Ovary (tissue), 9 donors: ENCODE data around the gene PERCC1. TPM values are rescaled to one million over a fixed set of nuclear protein-coding genes. Genes with fewer than 3 reads are reported as not detected.

Source experiments
- DNase-seq, 5 donors: peaks; one replicate each; pipeline ENCODE4 v3.0.0-alpha.2; 2019 to 2020
- H3K27ac ChIP-seq, 2 donors: fragments of 200-600 bp; one replicate each; pipeline versions ENCODE4 v1.5.1 to v1.8.0; 2019 to 2022
- H3K27me3 ChIP-seq: fragments of 200-600 bp; one replicate; pipeline ENCODE4 v1.8.0; 2022
- H3K36me3 ChIP-seq: fragments of 200-600 bp; sonication (generic); one replicate; pipeline ENCODE4 v1.5.1; 2019
- H3K4me1 ChIP-seq: one replicate; pipeline ENCODE4 v1.8.1; 2013; ENCODE audit warnings: mild to moderate bottlenecking, moderate library complexity; ENCODE audit not compliant: insufficient read depth
- H3K4me3 ChIP-seq: fragments of 200-600 bp; sonication (generic); one replicate; pipeline ENCODE4 v1.5.1; 2017
- H3K9me3 ChIP-seq, 2 donors: fragments of 200-600 bp in 1 of 2; sonication (generic) in 1 of 2; one replicate each; pipeline versions ENCODE4 v1.5.1 to v1.8.1; 2013 to 2019; ENCODE audit warnings: mild to moderate bottlenecking in 1 of 2, moderate library complexity in 1 of 2
- CTCF ChIP-seq, 3 donors: fragments of 450-650 bp in 2 of 3; fragments of 200-600 bp in 1 of 3; IDR thresholded peaks; one replicate each; pipeline versions ENCODE4 v1.5.1 to v1.8.0; 2016 to 2022; ENCODE audit warnings: antibody characterized with exemption in 3 of 3, mild to moderate bottlenecking in 1 of 3
- EP300 ChIP-seq: sonication (generic); formaldehyde crosslinking; IDR thresholded peaks from one replicate; pipeline ENCODE4 v1.6.1; 2017; ENCODE audit warnings: antibody characterized with exemption
- POLR2A ChIP-seq: fragments of 450-650 bp; IDR thresholded peaks from one replicate; pipeline ENCODE4 v1.6.1; 2017; ENCODE audit warnings: antibody characterized with exemption, mild to moderate bottlenecking, moderate library complexity
- WGBS, 3 donors: extraction: QIAGEN DNeasy Blood & Tissue Kit in 1 of 3; methylation state at CpG; one replicate each; pipeline versions ENCODE4 v1.1.5 to v1.1.7; 2013 to 2017; 5-methylcytosine and 5-hydroxymethylcytosine counted together
- intact Hi-C, 4 donors: fragments of 100-400 bp; cut with DNase I; formaldehyde crosslinking; loops; one replicate each; pipeline versions ENCODE4 v1.11.0 to v1.15.1; 2022 to 2023
- polyA plus RNA-seq, 2 donors: library from polyadenylated mRNA; stranded (reverse); fragments of 200-250 nt in 1 of 2; fragments of 350-450 nt in 1 of 2; fragmentation: Illumina TruSeq in 1 of 2; extraction: RNeasy Lipid Tissue Mini Kit (QIAGEN cat#74804) in 1 of 2; gene quantifications; one replicate each; pipeline ENCODE4 v1.2.3, GENCODE V29; 2013 to 2014
- total RNA-seq, 7 donors: library from RNA; depleted of rRNA in 2 of 7; stranded (reverse); fragments of >200 nt in 2 of 7; fragmentation: NEBNext Ultra II Directional in 3 of 7; extraction: Animal tissue kit (Norgen Biotek cat#: 25700) in 3 of 7; gene quantifications; one replicate each; pipeline versions ENCODE4 v1.1.0 to v1.2.4, GENCODE V29; 2016 to 2023
- donor health status: DM: no; HTN: no; CAD: no; lungs with moderate emphysema.
- donor health status: DM: no; HTN: no; CAD: no.
- donor health status: Bipolar disorder and iron deficiency.
- donor health status: DM: yes; HTN: yes; CAD: no.
- donor health status: DM: no; HTN: no; CAD: no.
- donor health status: DM: yes; HTN: yes; CAD: no.

PERCC1 gene
- total and polyA plus RNA-seq, 9 donors, result 0.08 to 0.62 TPM; not detected in 7

- no peak overlapping the region for H3K27ac ChIP-seq
- TF ChIP-seq EP300, result no peak
- TF ChIP-seq CTCF (IDR thresholded peaks at IDR 0.05), result no peak
- no peak for TF ChIP-seq POLR2A
- no peaks in the 10 kb centered on the region for H3K4me1 ChIP-seq
- no peaks in the 10 kb centered on the region for H3K36me3 ChIP-seq
- no peak overlapping the region for H3K4me3 ChIP-seq
- no peaks in the 10 kb centered on the region for H3K27me3 ChIP-seq
- 91 to 93% (median 93%) methylated on average over 25 of the region's 25 CpGs for WGBS, 3 donors
- intact Hi-C loops, result no loop called here
- DNase-seq, result no peak
- H3K9me3 ChIP-seq, result no peaks in the 10 kb centered on the region
These were observed 18.4 kb downstream of the PERCC1 start for GRCh38 chr16:1449201-1449788.

- Histone ChIP-seq H3K4me1 (no peaks in the 10 kb centered on the region), H3K27ac (no peak overlapping the region), H3K36me3 (no peaks in the 10 kb centered on the region), H3K27me3 (no peaks in the 10 kb centered on the region), H3K4me3 (no peak overlapping the region), H3K9me3 (no peaks in the 10 kb centered on the region)
- intact Hi-C loops, result no loop called here
- WGBS, 3 donors, result 85 to 86% (median 86%) methylated on average over 27 to 29 of the region's 29 CpGs
- TF ChIP-seq POLR2A (no peak), CTCF (IDR thresholded peaks at IDR 0.05) (no peak), EP300 (no peak)
- no peak for DNase-seq
These were observed 19.3 kb downstream of the PERCC1 start for GRCh38 chr16:1450218-1450617.

- no peaks in the 10 kb centered on the region for H3K36me3 ChIP-seq
- no peak for DNase-seq
- intact Hi-C loops, result no loop called here
- no peak overlapping the region for H3K27ac ChIP-seq
- no peaks in the 10 kb centered on the region for H3K27me3 ChIP-seq
- 88 to 93% (median 93%) methylated on average over 21 of the region's 21 CpGs for WGBS, 3 donors
- TF ChIP-seq CTCF (IDR thresholded peaks at IDR 0.05) (no peak), EP300 (no peak), POLR2A (no peak)
- H3K4me3 ChIP-seq, result no peak overlapping the region
- H3K9me3 ChIP-seq, result no peaks in the 10 kb centered on the region
- H3K4me1 ChIP-seq, result no peaks in the 10 kb centered on the region
These were observed 20.0 kb downstream of the PERCC1 start for GRCh38 chr16:1450841-1451240.

GRCh38 chr16:1451702-1452392 is 21.0 kb downstream of the PERCC1 start:
- Histone ChIP-seq H3K27ac (no peak overlapping the region), H3K36me3 (no peaks in the 10 kb centered on the region), H3K9me3 (no peaks in the 10 kb centered on the region), H3K4me3 (no peak overlapping the region), H3K27me3 (no peaks in the 10 kb centered on the region), H3K4me1 (no peaks in the 10 kb centered on the region)
- WGBS, 3 donors, result 90 to 94% (median 92%) methylated on average over 34 of the region's 34 CpGs
- DNase-seq, result no peak
- TF ChIP-seq POLR2A (no peak), EP300 (no peak), CTCF (IDR thresholded peaks at IDR 0.05) (no peak)
- intact Hi-C loops, result no loop called here
